AG20443 (cell line): Measurements from ENCODE around the gene LRP8.

Experiments used
- DNase-seq: peaks from one replicate; pipeline ENCODE4 v3.0.0; 2012; ENCODE audit warnings: low spot score, mixed read lengths

Gene LRP8

GRCh38 chr1:53323316-53323715 is 4.6 kb downstream of the LRP8 start:
- no peak for DNase-seq

GRCh38 chr1:53321776-53322602 is 5.9 kb downstream of the LRP8 start:
- DNase-seq, result no peak

GRCh38 chr1:53321366-53321765 is 6.5 kb downstream of the LRP8 start:
- DNase-seq, result no peak

GRCh38 chr1:53320646-53321045 is 7.2 kb downstream of the LRP8 start:
- DNase-seq, result no peak

GRCh38 chr1:53319296-53320101 is 8.4 kb downstream of the LRP8 start:
- DNase-seq, result no peak

- no peak for DNase-seq
Observed at GRCh38 chr1:53317646-53318539, 10.0 kb downstream of the LRP8 start.

GRCh38 chr1:53316766-53317581 is 10.9 kb downstream of the LRP8 start:
- DNase-seq, result no peak

GRCh38 chr1:53316424-53316765 is 11.5 kb downstream of the LRP8 start:
- DNase-seq, result no peak

- DNase-seq, result no peak
Observed at GRCh38 chr1:53315456-53316423, 12.1 kb downstream of the LRP8 start.

- no peak for DNase-seq
Observed at GRCh38 chr1:53315046-53315445, 12.8 kb downstream of the LRP8 start.

GRCh38 chr1:53314606-53315005 is 13.3 kb downstream of the LRP8 start:
- DNase-seq, result no peak

- no peak for DNase-seq
Observed at GRCh38 chr1:53314096-53314495, 13.8 kb downstream of the LRP8 start.

GRCh38 chr1:53313556-53313955 is 14.3 kb downstream of the LRP8 start:
- no peak for DNase-seq

GRCh38 chr1:53311702-53312305 is 16.1 kb downstream of the LRP8 start:
- no peak for DNase-seq

GRCh38 chr1:53310847-53311681 is 16.8 kb downstream of the LRP8 start:
- no peak for DNase-seq

GRCh38 chr1:53309802-53310201 is 18.1 kb downstream of the LRP8 start:
- DNase-seq, result no peak

- no peak for DNase-seq
Observed at GRCh38 chr1:53308506-53308905, 19.4 kb downstream of the LRP8 start.

GRCh38 chr1:53307037-53307436 is 20.8 kb downstream of the LRP8 start:
- DNase-seq, result no peak

GRCh38 chr1:53306168-53306567 is 21.7 kb downstream of the LRP8 start:
- no peak for DNase-seq
